GM18526 (cell line): Measurements from ENCODE around the gene SYMPK.

Source experiments
- POLR2A ChIP-seq: IDR thresholded peaks from 3 replicates; pipeline ENCODE4 v1.6.1; 2011; ENCODE audit not compliant: insufficient read length; ENCODE audit errors: extremely low read depth

SYMPK gene

GRCh38 chr19:45814166-45814780 lies 48.7 kb downstream of the SYMPK start:
- no peak for TF ChIP-seq POLR2A

DNA sequence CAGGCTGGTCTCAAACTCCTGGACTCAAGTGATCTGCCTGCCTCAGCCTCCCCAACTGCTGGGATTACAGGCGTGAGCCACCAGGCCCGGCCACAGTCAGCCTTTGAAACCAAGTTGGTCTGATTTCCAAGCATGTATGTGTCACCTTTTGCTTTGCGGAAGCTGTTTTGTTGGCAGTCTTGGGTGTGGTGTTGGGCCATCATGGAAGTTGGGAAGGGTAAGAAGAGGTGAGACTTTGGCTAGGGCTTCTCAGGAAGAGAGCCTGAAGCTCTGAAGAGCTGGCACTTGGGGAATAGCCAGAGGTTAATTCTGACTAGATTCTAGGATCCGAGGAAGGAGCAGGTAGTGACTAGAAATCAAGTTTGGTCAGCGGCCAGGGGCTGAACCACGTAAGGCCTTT lies 50.6 kb downstream of the SYMPK start:
- TF ChIP-seq POLR2A: no peak

GRCh38 chr19:45809643-45810159 lies 53.2 kb downstream of the SYMPK start:
- no peak for TF ChIP-seq POLR2A

DNA sequence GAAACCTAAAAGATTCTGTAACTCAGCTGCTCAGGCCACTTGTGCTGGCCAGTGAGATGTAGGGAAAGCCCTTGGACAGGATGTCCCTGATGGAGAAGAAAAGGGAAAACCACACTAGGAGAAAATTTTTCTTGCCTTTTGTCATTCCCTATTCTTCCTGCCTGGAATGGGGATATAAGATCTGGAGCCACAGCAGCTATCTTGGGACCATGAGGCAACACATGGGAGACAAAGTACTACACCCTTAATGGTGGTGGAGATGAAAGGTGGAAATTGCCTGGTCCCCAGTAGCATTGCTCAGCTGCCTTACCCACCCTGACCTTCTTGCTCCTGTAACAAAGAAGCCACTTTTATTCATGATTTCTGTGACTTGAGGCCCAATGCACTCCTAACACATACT lies 57.2 kb downstream of the SYMPK start:
- TF ChIP-seq POLR2A: no peak

DNA sequence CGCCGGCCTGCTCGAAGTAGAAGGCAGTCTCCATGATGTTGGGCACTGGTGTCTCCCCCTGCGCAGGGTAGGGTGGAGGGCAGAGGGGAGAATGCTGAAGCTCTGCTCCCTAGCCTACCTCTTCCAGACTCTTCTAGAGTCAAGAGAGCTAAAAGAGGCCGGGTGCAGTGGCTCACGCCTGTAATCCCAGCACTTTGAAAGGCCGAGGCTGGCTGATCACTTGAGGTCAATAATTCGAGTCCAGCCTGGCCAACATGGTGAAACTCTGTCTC lies 58.1 kb downstream of the SYMPK start:
- no peak for TF ChIP-seq POLR2A

DNA sequence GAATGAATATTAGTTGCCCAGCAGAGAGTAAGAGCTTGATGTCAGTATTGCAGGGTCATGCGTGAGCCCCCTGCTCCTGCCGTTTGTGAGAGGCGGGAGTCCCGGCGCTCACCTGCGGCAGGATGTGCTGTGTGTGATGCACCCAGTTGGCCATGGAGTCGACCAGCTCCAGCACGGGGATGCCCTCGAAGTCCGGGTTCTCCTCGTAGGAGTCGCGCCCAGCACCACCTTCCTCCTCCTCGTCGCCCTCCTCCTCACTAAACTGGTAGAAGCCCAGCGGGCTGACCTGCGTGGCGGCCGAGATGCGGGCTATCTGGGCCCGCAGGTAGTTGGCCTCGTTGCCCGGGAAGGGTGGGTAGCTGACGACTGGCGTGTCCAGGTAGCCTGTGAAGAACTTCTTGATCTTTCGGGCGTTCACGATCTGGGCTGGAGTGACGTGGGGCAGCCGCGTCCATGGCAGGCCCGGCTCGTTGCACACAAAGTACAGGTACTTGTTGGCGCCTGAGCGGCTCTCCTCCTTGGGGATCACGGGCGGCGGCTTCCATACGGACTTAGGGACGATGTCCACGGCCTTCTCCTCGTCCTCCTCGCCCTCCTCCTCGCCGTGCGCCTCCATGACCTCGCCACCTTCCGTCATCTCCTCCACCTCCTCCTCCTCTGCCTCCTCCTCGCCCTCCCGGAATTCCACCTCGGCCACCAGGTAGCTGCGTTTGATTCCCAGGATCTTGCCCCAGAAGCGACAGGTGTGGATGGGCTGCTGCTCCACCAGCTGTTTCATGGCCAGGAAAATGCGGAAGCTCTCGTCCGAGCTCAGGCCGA lies 58.6 kb downstream of the SYMPK start:
- no peak for TF ChIP-seq POLR2A

DNA sequence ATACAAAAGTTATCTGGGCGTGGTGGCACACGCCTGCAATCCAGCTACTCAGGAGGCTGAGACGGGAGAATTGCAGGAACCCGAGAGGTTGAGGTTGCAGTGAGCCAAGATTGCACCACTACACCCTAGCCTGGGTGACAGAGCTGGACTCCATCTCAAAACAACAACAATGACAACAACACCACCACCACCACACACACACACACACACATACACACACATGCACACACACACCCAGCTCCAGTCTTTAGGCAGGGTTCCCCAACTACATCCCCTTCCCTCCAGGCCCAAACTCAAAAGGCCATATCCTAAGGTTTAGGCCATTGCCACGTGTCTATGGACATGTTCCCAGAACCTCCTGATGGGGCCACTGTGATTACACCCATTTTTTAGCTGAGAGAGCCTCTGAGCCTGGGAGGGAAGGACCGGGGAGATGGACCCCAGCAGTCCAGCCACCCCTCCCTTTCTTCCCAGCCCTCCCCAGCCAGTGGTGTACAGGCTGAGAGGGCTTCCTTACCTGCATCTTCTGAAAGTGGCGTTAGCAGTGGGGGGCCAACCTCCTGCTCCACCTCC lies 61.3 kb downstream of the SYMPK start:
- no peak for TF ChIP-seq POLR2A

DNA sequence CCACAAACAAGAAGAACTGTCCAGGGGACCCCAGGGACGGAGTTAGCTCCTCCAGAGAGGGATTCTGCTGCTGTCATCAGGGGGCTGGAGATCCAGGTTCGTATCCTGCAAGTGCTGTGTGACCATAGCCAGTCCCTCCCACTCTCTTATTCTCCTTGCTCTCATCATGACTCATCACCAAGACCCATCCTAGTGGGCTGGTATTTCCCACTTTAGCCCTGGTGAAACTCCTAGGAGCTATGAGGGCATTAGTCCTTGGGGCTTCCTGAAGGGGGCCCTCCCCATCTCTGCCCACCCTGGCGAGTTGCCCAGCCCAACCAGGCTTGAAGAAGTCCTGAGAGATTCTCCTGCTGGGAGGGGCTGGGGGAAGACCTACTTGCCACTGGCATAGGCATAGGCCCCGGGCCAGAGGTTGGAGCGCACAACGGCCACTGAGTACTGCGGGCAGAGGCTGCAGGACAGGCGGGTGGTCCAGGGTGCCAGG lies 62.8 kb downstream of the SYMPK start:
- TF ChIP-seq POLR2A: no peak

DNA sequence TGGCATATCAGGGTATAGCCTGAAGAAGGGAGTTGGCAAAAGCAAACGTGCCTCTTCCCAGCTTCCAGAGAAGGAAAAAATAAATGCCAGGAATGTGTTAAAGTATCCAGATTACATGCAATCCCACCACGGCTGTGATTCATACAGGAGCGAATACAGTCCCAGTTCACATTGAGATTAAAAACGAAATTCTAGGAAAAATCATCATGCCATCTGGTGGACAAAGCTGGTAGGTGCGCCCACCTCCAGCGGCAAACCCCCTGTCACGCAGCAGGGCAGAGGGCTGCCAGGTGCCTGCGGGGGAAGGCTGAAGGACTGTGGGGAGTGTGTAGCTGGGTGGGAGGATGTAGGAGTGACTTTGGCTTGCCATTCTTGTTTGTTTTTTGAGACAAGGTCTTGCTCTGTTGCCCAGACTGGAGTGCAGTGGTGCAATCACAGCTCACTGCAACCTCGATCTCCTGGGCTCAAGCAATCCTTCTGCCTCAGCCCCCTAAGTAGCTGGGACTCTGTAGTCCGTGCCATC lies 63.9 kb downstream of the SYMPK start:
- TF ChIP-seq POLR2A: no peak

DNA sequence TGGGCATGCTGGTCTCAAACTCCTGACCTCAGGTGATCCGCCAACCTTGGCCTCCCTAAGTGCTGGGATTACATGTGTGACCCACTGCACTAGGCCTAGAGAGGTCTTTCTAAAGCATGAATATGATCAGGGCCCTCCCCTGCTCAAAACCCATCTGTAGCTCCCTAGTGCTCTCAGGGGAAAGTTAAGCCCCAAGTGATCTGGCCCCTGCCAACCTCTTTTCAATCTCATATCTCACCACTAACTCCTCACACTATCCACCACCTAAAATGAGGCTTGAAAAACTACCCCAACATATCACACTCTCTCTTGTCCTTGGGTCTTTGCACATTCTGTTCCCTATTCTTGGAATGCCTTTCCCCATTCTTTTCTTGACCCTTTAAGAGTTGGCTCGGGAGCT lies 68.3 kb downstream of the SYMPK start:
- no peak for TF ChIP-seq POLR2A

DNA sequence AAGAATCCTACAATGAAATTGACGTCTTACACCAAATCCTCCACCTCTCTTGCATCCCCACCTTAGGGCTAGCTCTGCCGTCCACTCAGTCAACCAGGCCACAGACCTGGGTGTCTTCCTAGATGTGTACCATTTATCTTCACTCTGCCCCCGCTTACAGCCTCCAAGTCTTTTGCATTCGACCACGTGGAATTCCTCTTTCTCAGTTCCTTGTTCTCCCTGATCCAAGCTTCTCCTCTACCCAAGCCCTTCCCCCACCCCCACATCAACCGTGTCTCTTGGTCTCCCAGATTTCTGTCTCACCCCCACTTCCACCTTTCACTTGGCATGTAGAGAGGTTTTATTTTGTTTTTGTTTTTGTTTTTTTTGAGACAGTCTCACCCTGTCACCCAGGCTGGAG lies 69.1 kb downstream of the SYMPK start:
- no peak for TF ChIP-seq POLR2A

GRCh38 chr19:45793178-45793564 lies 69.8 kb downstream of the SYMPK start:
- no peak for TF ChIP-seq POLR2A

DNA sequence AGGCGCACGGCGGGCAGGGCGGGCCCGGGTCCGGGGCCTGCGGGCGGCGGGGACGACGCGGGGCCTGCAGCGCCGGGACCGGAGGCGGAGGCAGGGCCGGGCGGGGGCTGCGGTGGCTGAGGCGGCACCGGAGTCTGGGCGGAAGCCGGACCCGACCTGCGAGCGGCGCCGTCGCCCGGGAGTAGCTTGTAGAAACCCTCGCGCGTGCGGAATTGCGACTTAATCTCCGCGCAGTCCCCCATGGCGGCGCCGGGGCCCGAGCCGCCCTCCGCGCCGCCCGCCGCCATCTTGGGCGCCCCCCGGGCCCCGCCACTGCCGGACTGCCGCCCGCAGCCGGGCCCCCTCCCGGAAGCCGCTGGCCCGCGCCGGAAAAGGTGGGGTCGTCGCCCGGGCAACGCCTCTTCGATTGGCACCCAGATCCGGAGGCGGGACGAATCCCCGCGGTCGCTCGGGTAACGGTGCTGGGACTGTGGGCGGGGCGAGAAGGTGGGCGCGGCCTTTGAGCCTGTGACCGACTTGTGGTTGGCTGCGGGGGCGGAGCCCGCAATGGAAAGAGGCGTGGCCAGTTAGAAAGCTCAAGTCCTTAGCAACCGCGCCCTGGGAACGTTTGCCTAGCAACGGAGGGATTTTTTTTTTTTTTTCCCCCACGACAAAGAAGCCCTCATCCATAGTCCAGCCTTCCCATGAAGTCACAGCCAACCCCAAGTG lies 70.3 kb downstream of the SYMPK start, which contains the start of gene DMWD:
TSS of gene DMWD (minus strand) at position 376 of the 708 bp plus-strand sequence. CDS start at position 287, 89 bp downstream.
- TF ChIP-seq POLR2A: peak; percentile 72

- no peak for TF ChIP-seq POLR2A
Measured at GRCh38 chr19:45791744-45792469, 71.0 kb downstream of the SYMPK start.

DNA sequence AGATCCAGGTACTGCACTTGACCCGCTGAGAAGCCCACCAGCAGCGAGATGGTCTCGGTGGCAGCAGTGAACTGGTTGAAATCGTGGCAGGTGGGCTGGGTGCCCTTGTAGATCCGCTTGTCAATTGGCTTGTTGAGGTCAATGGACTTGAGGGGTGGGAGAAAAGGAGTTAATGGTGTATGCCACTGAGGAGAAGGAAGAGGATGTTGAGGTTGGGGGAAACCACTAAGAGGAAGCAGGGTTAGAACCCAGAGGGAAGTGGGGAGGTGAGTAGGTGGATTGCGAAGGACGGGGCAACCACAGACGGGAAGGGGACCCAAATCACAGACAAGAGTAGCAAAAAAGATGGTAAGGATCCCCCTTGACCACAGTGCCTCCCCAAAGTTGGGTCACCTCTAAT lies 72.0 kb downstream of the SYMPK start:
- no peak for TF ChIP-seq POLR2A
